Tibial artery (tissue), 4 donors: Measurements from ENCODE around the gene MAGOH.

Source experiments
- DNase-seq, 2 donors: peaks; one replicate each; pipeline ENCODE4 v3.0.0-alpha.2; 2019
- H3K27ac ChIP-seq, 2 donors: fragments of 200-600 bp; sonication (generic) in 1 of 2; 1 replicate in 1 of 2; 2 replicates in 1 of 2; pipeline ENCODE4 v1.5.1; 2018 to 2019; ENCODE audit warnings: mild to moderate bottlenecking in 1 of 2
- H3K27me3 ChIP-seq, 2 donors: fragments of 200-600 bp; sonication (generic) in 1 of 2; one replicate each; pipeline versions ENCODE4 v1.5.1 to v1.6.0; 2016 to 2019
- H3K36me3 ChIP-seq, 3 donors: fragments of 200-600 bp; sonication (generic) in 2 of 3; one replicate each; pipeline ENCODE4 v1.5.1; 2016 to 2019; ENCODE audit warnings: mild to moderate bottlenecking in 2 of 3
- H3K4me1 ChIP-seq, 4 donors: fragments of 200-600 bp; sonication (generic) in 2 of 4; 1 replicate in 3 of 4; 2 replicates in 1 of 4; pipeline ENCODE4 v1.5.1; 2016 to 2019
- H3K4me3 ChIP-seq, 2 donors: fragments of 200-600 bp; sonication (generic) in 1 of 2; 1 replicate in 1 of 2; 2 replicates in 1 of 2; pipeline ENCODE4 v1.5.1; 2018 to 2019; ENCODE audit warnings: mild to moderate bottlenecking in 2 of 2
- H3K9me3 ChIP-seq, 3 donors: fragments of 200-600 bp; sonication (generic) in 1 of 3; one replicate each; pipeline ENCODE4 v1.5.1; 2016 to 2019
- CTCF ChIP-seq, 2 experiments: fragments of 200-600 bp in 1 of 2; fragments of 450-650 bp in 1 of 2; IDR thresholded peaks; one replicate each; pipeline ENCODE4 v1.5.1; 2017 to 2019; ENCODE audit warnings: antibody characterized with exemption in 2 of 2, mild to moderate bottlenecking in 1 of 2, moderate library complexity in 1 of 2
- intact Hi-C: fragments of 100-400 bp; cut with DNase I; formaldehyde crosslinking; loops from one replicate; pipeline ENCODE4 v1.15.0; 2023; ENCODE audit warnings: low total_unique reads

Gene MAGOH

GRCh38 chr1:53183095-53183990 lies 55.0 kb downstream of the MAGOH start:
- intact Hi-C loops = loop anchor here (10.0 kb wide), 1 partner anchor 459 kb away; the partner anchor contains the start of gene ZYG11B
- H3K27ac ChIP-seq = no peak overlapping the region
- H3K27me3 ChIP-seq = no peaks in the 10 kb centered on the region

GRCh38 chr1:53182716-53183094 lies 55.6 kb downstream of the MAGOH start:
- Histone ChIP-seq H3K4me1 (peaks cover 0 to 8% (median 4%) of the 10 kb centered on the region in 4 donors), H3K4me3 (no peak overlapping the region), H3K27me3 (no peaks in the 10 kb centered on the region), H3K36me3 (no peaks in the 10 kb centered on the region), H3K27ac (no peak overlapping the region), H3K9me3 (no peaks in the 10 kb centered on the region)
- no peak for DNase-seq
- TF ChIP-seq CTCF (IDR thresholded peaks at IDR 0.05) = no peak
- intact Hi-C loops = loop anchor here (10.0 kb wide), 1 partner anchor 458 kb away; the partner anchor contains the start of gene ZYG11B

More at GRCh38 chr1:53183095-53183990, 55.0 kb downstream of the MAGOH start:
- Histone ChIP-seq H3K9me3 (no peaks in the 10 kb centered on the region), H3K36me3 (no peaks in the 10 kb centered on the region), H3K4me1 (peaks cover 0 to 8% (median 4%) of the 10 kb centered on the region in 4 donors), H3K4me3 (no peak overlapping the region)
- DNase-seq = peak in 1 of 2 donors; percentile 39
- TF ChIP-seq CTCF (IDR thresholded peaks at IDR 0.05) = no peak

DNA sequence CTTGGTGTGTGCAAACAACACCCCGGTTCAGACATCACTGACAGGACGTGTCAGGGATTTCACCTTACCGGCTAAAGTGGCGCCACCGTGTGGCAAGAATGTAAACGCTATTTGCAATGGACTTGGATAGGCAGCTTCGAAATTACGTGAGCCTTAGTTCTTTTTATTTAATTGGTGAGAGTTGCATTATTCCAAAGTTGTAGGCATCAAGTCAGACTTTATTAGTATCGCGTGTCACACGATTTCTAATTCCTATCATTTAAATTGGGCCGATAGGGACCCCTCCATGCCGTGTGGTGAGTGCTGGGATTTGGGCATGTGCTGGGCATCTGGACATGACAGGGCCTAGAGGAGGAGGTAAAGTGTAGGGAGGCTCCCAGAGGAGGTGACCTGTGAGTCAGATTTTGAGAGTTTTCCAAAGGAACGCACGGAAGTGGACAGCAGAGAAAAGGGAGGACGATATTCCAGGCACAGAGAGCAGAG lies 56.2 kb downstream of the MAGOH start:
- no peak overlapping the region for H3K4me3 ChIP-seq
- intact Hi-C loops = loop anchor here (10.0 kb wide), 1 partner anchor 457 kb away; the partner anchor contains the start of gene ZYG11B
- no peaks in the 10 kb centered on the region for H3K9me3 ChIP-seq
- H3K27ac ChIP-seq = no peak overlapping the region
- peak; percentile 85 to 87 for DNase-seq
- no peaks in the 10 kb centered on the region for H3K27me3 ChIP-seq
- TF ChIP-seq CTCF (IDR thresholded peaks at IDR 0.05) = peak; percentile 79 to 85
- H3K36me3 ChIP-seq = no peaks in the 10 kb centered on the region
- peaks cover 0 to 12% (median 4%) of the 10 kb centered on the region in 4 donors for H3K4me1 ChIP-seq

DNA sequence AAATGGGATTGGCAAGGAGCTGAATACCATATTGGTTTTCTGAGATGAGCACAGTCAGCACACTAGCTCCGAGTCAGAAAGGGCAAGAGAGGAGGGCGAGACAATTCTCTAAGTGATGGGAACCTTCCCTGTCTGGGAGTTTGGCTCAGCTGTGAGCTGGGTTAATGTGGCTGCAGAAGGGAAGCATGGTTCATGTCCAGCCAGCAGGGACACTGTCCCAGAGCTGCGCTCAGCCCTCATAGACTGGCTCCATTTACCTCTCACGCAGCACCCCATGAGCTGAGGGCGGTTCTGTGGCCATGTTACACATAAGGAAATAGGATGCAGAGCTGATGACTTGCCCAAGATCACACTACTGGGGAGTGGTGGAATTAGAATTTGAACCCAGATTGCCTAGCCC lies 57.4 kb downstream of the MAGOH start:
- TF ChIP-seq CTCF (IDR thresholded peaks at IDR 0.05) = no peak
- H3K36me3 ChIP-seq = no peaks in the 10 kb centered on the region
- H3K4me3 ChIP-seq = no peak overlapping the region
- intact Hi-C loops = loop anchor here (10.0 kb wide), 1 partner anchor 456 kb away; the partner anchor contains the start of gene ZYG11B
- H3K27ac ChIP-seq = no peak overlapping the region
- no peaks in the 10 kb centered on the region for H3K9me3 ChIP-seq
- peaks cover 0 to 24% (median 10%) of the 10 kb centered on the region in 4 donors for H3K4me1 ChIP-seq
- H3K27me3 ChIP-seq = no peaks in the 10 kb centered on the region
- DNase-seq = no peak

DNA sequence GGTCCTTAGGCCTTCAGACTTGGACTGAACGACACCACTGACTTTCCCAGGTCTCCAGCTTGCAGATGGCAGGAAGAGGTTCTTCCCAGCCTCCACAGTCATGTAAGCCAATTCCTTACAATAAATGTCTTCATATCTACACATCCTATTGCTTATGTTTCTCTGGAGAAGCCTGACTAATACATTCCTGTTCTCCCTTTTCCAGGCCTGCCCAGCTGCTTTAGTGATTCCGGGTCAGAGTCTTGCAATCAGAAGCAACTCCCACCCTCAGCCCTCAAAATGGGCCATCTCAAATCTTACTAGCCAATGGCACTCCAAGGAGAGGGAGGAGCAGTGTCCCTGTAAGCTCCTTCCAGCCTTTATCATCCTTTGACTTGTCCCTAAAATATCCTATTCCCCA lies 58.1 kb downstream of the MAGOH start:
- TF ChIP-seq CTCF (IDR thresholded peaks at IDR 0.05) = no peak
- H3K9me3 ChIP-seq = no peaks in the 10 kb centered on the region
- intact Hi-C loops = loop anchor here (10.0 kb wide), 1 partner anchor 455 kb away; the partner anchor contains the start of gene ZYG11B

More for the DNA sequence above, 58.1 kb downstream of the MAGOH start:
- no peak for DNase-seq
- no peaks in the 10 kb centered on the region for H3K36me3 ChIP-seq
- no peaks in the 10 kb centered on the region for H3K27me3 ChIP-seq
- H3K4me3 ChIP-seq = no peak overlapping the region
- H3K4me1 ChIP-seq = peaks cover 0 to 25% (median 10%) of the 10 kb centered on the region in 4 donors
- H3K27ac ChIP-seq = no peak overlapping the region
